Activated T-cell treated with anti-CD3 and anti-CD28 coated beads, Interleukin-2, amount 50 U/mL, for 24 hours (primary cell): ENCODE results near the gene TMEM156.
"Not testable (repeated sequence)": the region's sequence is repeated elsewhere in the genome, so short reads cannot be mapped to it uniquely, and the experiment has no call there.

Source experiments
- DNase-seq: peaks from one replicate; pipeline ENCODE4 v3.0.0-alpha.2; 2020
- H3K27ac Mint-ChIP-seq: 2 replicates; pipeline ENCODE4 v1.8.0; 2020; ENCODE audit warnings: mild to moderate bottlenecking, mixed read lengths
- H3K27me3 Mint-ChIP-seq: 2 replicates; pipeline ENCODE4 v1.8.0; 2020; ENCODE audit warnings: mixed read lengths
- H3K36me3 Mint-ChIP-seq: 2 replicates; pipeline ENCODE4 v1.8.0; 2020; ENCODE audit warnings: low read depth, mixed read lengths
- H3K4me1 Mint-ChIP-seq: 2 replicates; pipeline ENCODE4 v1.8.0; 2020; ENCODE audit warnings: low read depth, mixed read lengths
- H3K4me3 Mint-ChIP-seq: 2 replicates; pipeline ENCODE4 v1.8.0; 2020; ENCODE audit warnings: mild to moderate bottlenecking, moderate library complexity, mixed read lengths
- H3K9me3 Mint-ChIP-seq: 2 replicates; pipeline ENCODE4 v1.8.0; 2020; ENCODE audit warnings: mixed read lengths

Gene TMEM156

DNA sequence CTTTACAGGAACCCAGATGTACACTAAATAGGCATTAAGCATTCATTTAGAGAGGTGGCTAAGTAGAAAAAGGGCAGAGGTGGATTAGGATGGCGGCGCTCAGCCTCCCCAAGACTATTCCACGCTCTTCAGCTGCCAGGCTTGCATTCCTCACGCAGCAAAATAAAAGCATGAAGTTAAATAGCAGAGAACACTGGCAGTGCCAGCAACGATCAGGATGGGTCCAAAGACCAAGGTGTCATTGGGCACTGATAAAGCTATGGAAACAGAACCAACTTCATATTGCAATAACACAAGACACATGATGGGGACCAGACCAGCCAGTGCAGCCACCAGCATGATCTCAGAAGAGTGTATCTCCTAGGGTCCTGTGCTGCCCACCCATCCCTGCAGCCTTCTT, 42.0 kb downstream of the TMEM156 start:
- DNase-seq: no peak
- H3K9me3 Mint-ChIP-seq: no peaks in the 10 kb centered on the region
- H3K4me3 Mint-ChIP-seq: no peak overlapping the region
- H3K36me3 Mint-ChIP-seq: peaks cover 50% of the 10 kb centered on the region
- no peaks in the 10 kb centered on the region for H3K27me3 Mint-ChIP-seq
- H3K4me1 Mint-ChIP-seq: peaks cover 28% of the 10 kb centered on the region
- no peak overlapping the region for H3K27ac Mint-ChIP-seq

DNA sequence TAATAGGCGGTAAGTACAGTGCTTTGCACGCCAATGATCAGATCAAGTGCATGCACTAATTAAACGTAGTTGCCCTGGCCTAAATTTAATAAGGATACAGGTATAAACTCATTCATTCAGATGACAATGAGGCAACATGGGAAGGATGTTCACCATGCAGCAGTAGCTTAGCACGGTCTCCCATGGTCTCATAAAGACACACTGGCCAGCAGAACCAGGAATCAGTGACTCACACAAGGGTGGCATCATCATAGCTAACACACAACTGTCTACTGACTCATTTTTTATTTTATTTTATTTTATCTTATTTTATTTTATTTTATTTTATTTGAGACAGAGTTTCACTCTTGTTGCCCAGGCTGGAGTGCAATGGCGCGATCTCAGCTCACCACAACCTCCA, 42.7 kb downstream of the TMEM156 start:
- Mint-ChIP-seq H3K4me1 (peaks cover 33% of the 10 kb centered on the region), H3K9me3 (no peaks in the 10 kb centered on the region), H3K27ac (peak overlapping the region; percentile 62), H3K36me3 (peaks cover 45% of the 10 kb centered on the region), H3K4me3 (no peak overlapping the region), H3K27me3 (no peaks in the 10 kb centered on the region)
- DNase-seq: no peak

DNA sequence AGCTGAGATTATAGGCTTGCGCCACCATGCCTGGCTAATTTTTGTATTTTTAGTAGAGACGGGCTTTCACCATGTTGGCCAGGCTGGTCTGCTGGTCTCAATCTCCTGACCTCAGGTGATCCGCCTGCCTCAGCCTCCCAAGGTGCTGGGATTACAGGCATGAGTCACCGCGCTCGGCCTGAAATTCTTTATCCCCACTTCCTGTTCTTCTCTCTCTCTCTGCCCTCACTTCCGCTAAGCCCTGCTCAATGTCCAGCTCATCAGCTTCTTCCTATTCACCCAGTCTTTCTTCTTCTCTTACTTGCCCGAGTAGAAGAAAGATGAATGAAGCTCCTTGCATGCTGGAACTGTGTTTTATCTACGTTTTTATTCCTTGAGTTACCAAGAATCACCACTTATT, 43.9 kb downstream of the TMEM156 start:
- H3K27ac Mint-ChIP-seq, H3K4me3 Mint-ChIP-seq, DNase-seq, H3K9me3 Mint-ChIP-seq, H3K27me3 Mint-ChIP-seq: not testable (repeated sequence)
- peaks cover 42% of the 10 kb centered on the region for H3K36me3 Mint-ChIP-seq
- H3K4me1 Mint-ChIP-seq: peaks cover 45% of the 10 kb centered on the region

- Mint-ChIP-seq H3K4me3 (no peak overlapping the region), H3K27me3 (no peaks in the 10 kb centered on the region), H3K36me3 (peaks cover 47% of the 10 kb centered on the region), H3K4me1 (peaks cover 53% of the 10 kb centered on the region), H3K27ac (peak overlapping the region; percentile 57), H3K9me3 (no peaks in the 10 kb centered on the region)
- no peak for DNase-seq
Measured at GRCh38 chr4:38987491-38987890, 44.7 kb downstream of the TMEM156 start.

- peak overlapping the region; percentile 8 for H3K4me3 Mint-ChIP-seq
Measured at GRCh38 chr4:38985410-38986100, 46.7 kb downstream of the TMEM156 start.

DNA sequence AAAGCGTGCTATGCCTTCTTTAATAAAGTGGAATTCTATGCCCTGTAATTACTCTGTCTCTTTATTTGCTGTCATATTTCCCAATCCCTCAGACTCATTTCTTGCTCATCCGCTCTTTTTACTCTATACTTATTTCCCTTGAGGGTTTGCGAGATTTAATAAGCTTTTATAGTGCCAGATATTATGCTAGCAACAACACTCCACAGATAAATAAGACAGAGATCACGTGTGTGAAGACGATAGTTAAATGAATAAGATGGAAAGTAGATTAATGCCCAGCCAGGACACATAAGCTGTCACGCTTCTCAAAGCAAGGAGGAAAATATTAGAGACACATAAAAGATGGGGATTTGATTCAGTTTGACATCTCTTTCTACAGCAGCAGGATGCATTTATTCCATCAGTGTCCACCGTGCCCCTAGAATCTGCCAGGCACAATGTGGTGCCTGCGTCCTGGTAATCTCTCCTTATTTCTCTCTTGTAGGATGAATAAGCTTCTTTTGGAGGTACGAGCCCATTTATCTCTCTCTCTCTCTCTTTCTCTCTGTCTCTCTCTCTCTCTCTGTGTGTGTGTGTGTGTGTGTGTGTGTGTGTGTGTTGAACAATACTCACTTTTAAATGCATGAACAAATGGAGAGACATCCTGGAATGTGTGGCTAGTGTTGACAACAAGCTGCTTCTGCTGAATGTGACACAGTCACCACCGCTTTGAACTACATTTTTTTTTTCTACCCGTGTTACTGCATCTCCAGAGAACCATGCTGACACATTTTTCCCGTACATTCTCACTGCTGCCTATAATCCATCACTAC, 48.2 kb downstream of the TMEM156 start:
- Mint-ChIP-seq H3K9me3 (no peaks in the 10 kb centered on the region), H3K27ac (peak overlapping the region; percentile 86), H3K36me3 (peaks cover 65% of the 10 kb centered on the region), H3K4me1 (peaks cover 83% of the 10 kb centered on the region), H3K4me3 (peak overlapping the region; percentile 14), H3K27me3 (no peaks in the 10 kb centered on the region)
- no peak for DNase-seq

More at GRCh38 chr4:38985410-38986100, 46.7 kb downstream of the TMEM156 start:
- no peaks in the 10 kb centered on the region for H3K27me3 Mint-ChIP-seq
- no peak for DNase-seq
- no peaks in the 10 kb centered on the region for H3K9me3 Mint-ChIP-seq
- peaks cover 72% of the 10 kb centered on the region for H3K4me1 Mint-ChIP-seq
- peak overlapping the region; percentile 74 for H3K27ac Mint-ChIP-seq
- H3K36me3 Mint-ChIP-seq: peaks cover 57% of the 10 kb centered on the region

- peaks cover 80% of the 10 kb centered on the region for H3K4me1 Mint-ChIP-seq
Measured at GRCh38 chr4:38983291-38983690, 48.9 kb downstream of the TMEM156 start.

DNA sequence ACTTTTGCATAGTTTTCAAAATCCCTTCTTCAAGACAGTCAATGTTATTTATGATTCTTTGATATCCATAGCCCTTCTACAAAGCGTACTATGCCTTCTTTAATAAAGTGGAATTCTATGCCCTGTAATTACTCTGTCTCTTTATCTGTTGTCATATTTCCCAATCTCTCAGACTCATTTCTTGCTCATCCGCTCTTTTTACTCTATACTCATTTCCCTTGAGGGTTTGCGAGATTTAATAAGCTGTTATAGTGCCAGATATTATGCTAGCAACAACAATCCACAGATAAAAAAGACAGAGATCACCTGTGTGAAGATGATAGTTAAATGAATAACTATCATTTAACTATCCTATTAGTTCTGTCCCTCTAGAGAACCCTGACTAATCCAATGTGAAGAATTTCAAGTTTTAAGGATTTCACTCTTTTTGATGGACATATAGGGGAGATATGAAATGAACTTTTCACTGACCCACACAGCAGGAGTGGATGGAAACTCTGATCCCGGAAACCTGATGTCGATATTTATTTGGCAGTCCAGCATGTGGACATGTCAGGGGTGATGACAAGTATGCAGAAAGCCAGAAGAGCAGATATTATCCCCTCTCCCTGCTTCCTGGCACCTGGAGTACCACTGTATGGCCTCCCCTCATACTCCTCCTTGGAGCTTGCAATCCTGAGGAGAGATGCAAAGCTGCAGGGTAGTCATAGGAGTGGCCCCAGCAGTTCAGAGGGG, 49.7 kb downstream of the TMEM156 start:
- H3K4me1 Mint-ChIP-seq: peaks cover 74% of the 10 kb centered on the region
- H3K4me3 Mint-ChIP-seq: no peak overlapping the region
- H3K9me3 Mint-ChIP-seq: no peaks in the 10 kb centered on the region
- H3K27ac Mint-ChIP-seq: peak overlapping the region; percentile 35
- peaks cover 62% of the 10 kb centered on the region for H3K36me3 Mint-ChIP-seq
- DNase-seq: no peak
- H3K27me3 Mint-ChIP-seq: no peaks in the 10 kb centered on the region

More at GRCh38 chr4:38983291-38983690, 48.9 kb downstream of the TMEM156 start:
- no peak for DNase-seq
- peaks cover 66% of the 10 kb centered on the region for H3K36me3 Mint-ChIP-seq
- peak overlapping the region; percentile 86 for H3K27ac Mint-ChIP-seq
- no peaks in the 10 kb centered on the region for H3K27me3 Mint-ChIP-seq
- no peak overlapping the region for H3K4me3 Mint-ChIP-seq
- no peaks in the 10 kb centered on the region for H3K9me3 Mint-ChIP-seq

GRCh38 chr4:38980903-38981676, 51.1 kb downstream of the TMEM156 start:
- no peaks in the 10 kb centered on the region for H3K27me3 Mint-ChIP-seq
- H3K4me1 Mint-ChIP-seq: peaks cover 63% of the 10 kb centered on the region
- peaks cover 59% of the 10 kb centered on the region for H3K36me3 Mint-ChIP-seq
- H3K4me3 Mint-ChIP-seq: peak overlapping the region; percentile 3
- no peak for DNase-seq
- H3K27ac Mint-ChIP-seq: peak overlapping the region; percentile 81
- no peaks in the 10 kb centered on the region for H3K9me3 Mint-ChIP-seq

- no peak overlapping the region for H3K4me3 Mint-ChIP-seq
- no peak overlapping the region for H3K27ac Mint-ChIP-seq
- H3K27me3 Mint-ChIP-seq: no peaks in the 10 kb centered on the region
- H3K36me3 Mint-ChIP-seq: peaks cover 53% of the 10 kb centered on the region
- H3K9me3 Mint-ChIP-seq: no peaks in the 10 kb centered on the region
- DNase-seq: no peak
- peaks cover 53% of the 10 kb centered on the region for H3K4me1 Mint-ChIP-seq
Measured at GRCh38 chr4:38979511-38980230, 52.5 kb downstream of the TMEM156 start.

GRCh38 chr4:38979081-38979480, 53.1 kb downstream of the TMEM156 start:
- Mint-ChIP-seq H3K27ac (no peak overlapping the region), H3K4me1 (peaks cover 47% of the 10 kb centered on the region), H3K36me3 (peaks cover 50% of the 10 kb centered on the region), H3K27me3 (no peaks in the 10 kb centered on the region), H3K4me3 (no peak overlapping the region), H3K9me3 (no peaks in the 10 kb centered on the region)
- DNase-seq: no peak

- no peak overlapping the region for H3K4me3 Mint-ChIP-seq
- H3K9me3 Mint-ChIP-seq: no peaks in the 10 kb centered on the region
- no peaks in the 10 kb centered on the region for H3K27me3 Mint-ChIP-seq
- no peak for DNase-seq
- H3K27ac Mint-ChIP-seq: no peak overlapping the region
- peaks cover 27% of the 10 kb centered on the region for H3K36me3 Mint-ChIP-seq
- H3K4me1 Mint-ChIP-seq: peaks cover 20% of the 10 kb centered on the region
Measured at GRCh38 chr4:38976308-38976707, 55.9 kb downstream of the TMEM156 start.

DNA sequence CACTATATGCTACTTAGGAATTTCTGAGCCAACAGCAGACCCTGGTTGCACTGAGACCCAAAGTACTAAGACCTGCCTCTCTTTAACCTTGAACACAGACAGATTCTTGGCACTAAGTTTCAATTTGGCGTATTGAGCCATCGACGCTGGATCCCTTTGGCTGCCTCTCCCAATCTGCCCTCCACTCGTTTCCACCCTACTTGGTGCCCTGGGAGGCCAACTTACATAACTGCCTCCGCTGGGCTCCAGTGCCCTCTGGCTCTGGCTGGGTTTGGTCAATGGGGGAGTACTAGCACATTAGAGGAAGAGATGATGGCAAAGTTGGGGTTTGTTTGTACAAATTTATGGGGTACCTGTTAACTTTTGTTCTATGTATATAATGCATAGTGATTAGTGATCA, 63.5 kb downstream of the TMEM156 start:
- H3K4me3 Mint-ChIP-seq: no peak overlapping the region
- peaks cover 3% of the 10 kb centered on the region for H3K9me3 Mint-ChIP-seq
- H3K27ac Mint-ChIP-seq: no peak overlapping the region
- no peaks in the 10 kb centered on the region for H3K27me3 Mint-ChIP-seq
- H3K36me3 Mint-ChIP-seq: peaks cover 59% of the 10 kb centered on the region
- no peak for DNase-seq
- H3K4me1 Mint-ChIP-seq: peaks cover 20% of the 10 kb centered on the region
